ENCODE measurements around the gene IMMP2L. TPM values are rescaled to one million over a fixed set of nuclear protein-coding genes. Genes with fewer than 3 reads are reported as not detected.

The IMMP2L gene
- total and polyA plus RNA-seq, 2 experiments from 2014 or later = 10.1 to 10.4 TPM

GRCh38 chr7:110835218-110835617, 727.1 kb downstream of the IMMP2L start:
- H2AFZ ChIP-seq = no peak overlapping the region
- no peaks in the 10 kb centered on the region for H3K27me3 ChIP-seq (replicated peaks; ENCODE audit: insufficient read depth)
- 95 to 97% methylated on average over 1 of the region's 1 CpG for WGBS, 2 experiments (ENCODE audit: low coverage in 1 of 2, low lambda C conversion rate in 2 of 2, missing lambda C conversion rate in 2 of 2)
- TF ChIP-seq EZH2phosphoT487 (IDR thresholded peaks at IDR 0.05; ENCODE audit: insufficient read depth, low read depth) = no peak
- no peak for TF ChIP-seq EZH2 (IDR thresholded peaks at IDR 0.05; ENCODE audit: insufficient read depth, poor library complexity, severe bottlenecking)
- H3K4me3 ChIP-seq = no peak overlapping the region
- DNase-seq = no peak
- H4K20me1 ChIP-seq (ENCODE audit: insufficient read depth) = no peaks in the 10 kb centered on the region
- no peaks in the 10 kb centered on the region for H3K9me3 ChIP-seq (ENCODE audit: low read depth)
- H3K4me2 ChIP-seq (ENCODE audit: unreplicated experiment) = no peak overlapping the region
- H3K9me2 ChIP-seq (ENCODE audit: insufficient read depth) = peaks cover 8% of the 10 kb centered on the region; the same call in 1 of the 2 replicates
- H3K79me2 ChIP-seq (ENCODE audit: insufficient read depth) = no peaks in the 10 kb centered on the region
- H3F3A ChIP-seq (ENCODE audit: insufficient read depth) = no peaks in the 10 kb centered on the region
- no peaks in the 10 kb centered on the region for H3K4me1 ChIP-seq (ENCODE audit: insufficient read depth)
- in situ Hi-C loops (cut with MboI) = no loop called here
- no peak overlapping the region for H3K27ac ChIP-seq
- H3K9ac ChIP-seq = no peak overlapping the region
- no peaks in the 10 kb centered on the region for H3K36me3 ChIP-seq (ENCODE audit: low read depth)

DNA sequence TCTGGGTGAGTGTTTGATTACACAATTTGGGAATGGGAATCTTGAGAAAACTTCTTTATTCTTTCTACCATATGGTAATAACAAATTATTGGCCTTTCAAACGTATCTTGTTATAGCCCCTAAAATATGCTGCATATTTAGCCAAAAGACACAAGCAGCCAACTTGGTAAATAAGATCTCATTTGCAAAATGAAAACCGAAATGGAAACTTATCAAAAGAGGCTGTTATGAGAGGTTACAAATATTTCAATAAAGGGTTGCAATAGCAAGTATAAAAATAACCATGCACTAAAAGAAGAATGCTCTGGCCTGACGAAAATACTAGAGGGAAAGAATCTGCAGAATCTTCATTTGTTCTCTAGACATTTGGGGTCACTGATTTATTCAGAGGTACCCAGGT, 730.9 kb downstream of the IMMP2L start:
- no peaks in the 10 kb centered on the region for H3K79me2 ChIP-seq (ENCODE audit: insufficient read depth)
- H3K4me2 ChIP-seq (ENCODE audit: unreplicated experiment) = no peak overlapping the region
- H3K27ac ChIP-seq = no peak overlapping the region
- no peaks in the 10 kb centered on the region for H3K27me3 ChIP-seq (replicated peaks; ENCODE audit: insufficient read depth)
- no peak overlapping the region for H3K4me3 ChIP-seq
- H3K4me1 ChIP-seq (ENCODE audit: insufficient read depth) = no peaks in the 10 kb centered on the region
- in situ Hi-C loops (cut with MboI) = no loop called here
- H3K9me2 ChIP-seq (ENCODE audit: insufficient read depth) = 0 out of 2 replicates have a peak, but pooled peaks cover 4% of the 10 kb centered on the region
- no peak for DNase-seq
- H3K36me3 ChIP-seq (ENCODE audit: low read depth) = no peaks in the 10 kb centered on the region
- H3K9me3 ChIP-seq (ENCODE audit: low read depth) = no peaks in the 10 kb centered on the region
- TF ChIP-seq EZH2phosphoT487 (IDR thresholded peaks at IDR 0.05; ENCODE audit: insufficient read depth, low read depth) = no peak
- no peak for TF ChIP-seq EZH2 (IDR thresholded peaks at IDR 0.05; ENCODE audit: insufficient read depth, poor library complexity, severe bottlenecking)
- no peak overlapping the region for H3K9ac ChIP-seq
- no peaks in the 10 kb centered on the region for H3F3A ChIP-seq (ENCODE audit: insufficient read depth)
- WGBS, 2 experiments (ENCODE audit: low coverage in 1 of 2, low lambda C conversion rate in 2 of 2, missing lambda C conversion rate in 2 of 2) = 13 to 16% methylated on average over 3 of the region's 3 CpGs
- no peak overlapping the region for H2AFZ ChIP-seq
- H4K20me1 ChIP-seq (ENCODE audit: insufficient read depth) = no peaks in the 10 kb centered on the region

GRCh38 chr7:110830778-110831177, 731.5 kb downstream of the IMMP2L start:
- no peaks in the 10 kb centered on the region for H3K27me3 ChIP-seq (replicated peaks; ENCODE audit: insufficient read depth)
- WGBS, 2 experiments (ENCODE audit: low coverage in 1 of 2, low lambda C conversion rate in 2 of 2, missing lambda C conversion rate in 2 of 2) = 43 to 52% methylated on average over 5 of the region's 5 CpGs
- no peaks in the 10 kb centered on the region for H3K36me3 ChIP-seq (ENCODE audit: low read depth)
- in situ Hi-C loops (cut with MboI) = no loop called here
- H3K4me1 ChIP-seq (ENCODE audit: insufficient read depth) = no peaks in the 10 kb centered on the region
- H3K9ac ChIP-seq = no peak overlapping the region
- H3K9me3 ChIP-seq (ENCODE audit: low read depth) = no peaks in the 10 kb centered on the region
- H3K79me2 ChIP-seq (ENCODE audit: insufficient read depth) = no peaks in the 10 kb centered on the region
- H4K20me1 ChIP-seq (ENCODE audit: insufficient read depth) = no peaks in the 10 kb centered on the region
- DNase-seq = no peak
- H3K9me2 ChIP-seq (ENCODE audit: insufficient read depth) = 0 out of 2 replicates have a peak, but pooled peaks cover 2% of the 10 kb centered on the region
- no peak overlapping the region for H2AFZ ChIP-seq
- H3K27ac ChIP-seq = no peak overlapping the region
- H3K4me2 ChIP-seq (ENCODE audit: unreplicated experiment) = no peak overlapping the region
- H3F3A ChIP-seq (ENCODE audit: insufficient read depth) = no peaks in the 10 kb centered on the region
- TF ChIP-seq EZH2 (IDR thresholded peaks at IDR 0.05; ENCODE audit: insufficient read depth, poor library complexity, severe bottlenecking) (no peak), EZH2phosphoT487 (IDR thresholded peaks at IDR 0.05; ENCODE audit: insufficient read depth, low read depth) (no peak)
- no peak overlapping the region for H3K4me3 ChIP-seq

DNA sequence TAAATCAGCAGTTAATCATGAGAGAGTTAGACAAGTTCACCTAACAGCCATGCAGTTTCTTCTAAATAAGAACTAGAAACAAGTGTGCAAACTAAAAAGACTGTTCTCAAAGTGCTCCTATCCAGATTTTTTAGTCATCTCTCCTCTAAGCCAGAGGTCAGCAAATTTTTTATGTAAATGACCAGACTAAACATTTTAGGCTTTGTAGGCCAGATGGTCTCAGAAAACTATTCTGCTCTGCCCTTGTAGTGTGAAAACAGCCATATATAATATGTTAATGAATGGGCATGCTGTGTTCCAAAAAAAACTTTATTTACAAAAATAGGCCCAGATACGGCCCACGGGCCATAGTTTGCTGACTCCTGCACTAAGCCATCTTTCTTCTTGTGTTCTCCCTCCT, 734.4 kb downstream of the IMMP2L start:
- H3F3A ChIP-seq (ENCODE audit: insufficient read depth) = no peaks in the 10 kb centered on the region
- no peaks in the 10 kb centered on the region for H3K27me3 ChIP-seq (replicated peaks; ENCODE audit: insufficient read depth)
- no peaks in the 10 kb centered on the region for H3K9me2 ChIP-seq (ENCODE audit: insufficient read depth)
- no peaks in the 10 kb centered on the region for H3K79me2 ChIP-seq (ENCODE audit: insufficient read depth)
- DNase-seq = no peak
- H4K20me1 ChIP-seq (ENCODE audit: insufficient read depth) = no peaks in the 10 kb centered on the region
- no peak overlapping the region for H2AFZ ChIP-seq
- H3K4me2 ChIP-seq (ENCODE audit: unreplicated experiment) = no peak overlapping the region
- WGBS, 2 experiments (ENCODE audit: low coverage in 1 of 2, low lambda C conversion rate in 2 of 2, missing lambda C conversion rate in 2 of 2) = 47 to 64% methylated on average over 2 of the region's 2 CpGs
- H3K4me1 ChIP-seq (ENCODE audit: insufficient read depth) = no peaks in the 10 kb centered on the region
- no peak overlapping the region for H3K9ac ChIP-seq
- no peaks in the 10 kb centered on the region for H3K36me3 ChIP-seq (ENCODE audit: low read depth)
- in situ Hi-C loops (cut with MboI) = no loop called here
- TF ChIP-seq EZH2 (IDR thresholded peaks at IDR 0.05; ENCODE audit: insufficient read depth, poor library complexity, severe bottlenecking) (no peak), EZH2phosphoT487 (IDR thresholded peaks at IDR 0.05; ENCODE audit: insufficient read depth, low read depth) (no peak)
- no peaks in the 10 kb centered on the region for H3K9me3 ChIP-seq (ENCODE audit: low read depth)
- no peak overlapping the region for H3K4me3 ChIP-seq
- H3K27ac ChIP-seq = no peak overlapping the region

All from GM23248 (cell line).